IPS-18c (cell line): Measurements from ENCODE around the gene WSCD1.

ENCODE experiments used
- H3K4me3 ChIP-seq: 2 replicates; pipeline ENCODE4 v1.7.0; 2013; ENCODE audit warnings: low read depth, mild to moderate bottlenecking, low read length, moderate library complexity; ENCODE audit not compliant: insufficient read depth
- H3K9me3 ChIP-seq: one replicate; pipeline ENCODE4 v1.6.1; 2013; ENCODE audit warnings: mild to moderate bottlenecking, low read length, moderate library complexity; ENCODE audit not compliant: control insufficient read depth, insufficient read depth

WSCD1 gene

GRCh38 chr17:6120351-6120750 is 50.2 kb downstream of the WSCD1 start:
- no peaks in the 10 kb centered on the region for H3K9me3 ChIP-seq
- H3K4me3 ChIP-seq: no peak overlapping the region

GRCh38 chr17:6124856-6125255 is 54.7 kb downstream of the WSCD1 start:
- H3K4me3 ChIP-seq: no peak overlapping the region
- no peaks in the 10 kb centered on the region for H3K9me3 ChIP-seq

- H3K4me3 ChIP-seq: no peak overlapping the region
- H3K9me3 ChIP-seq: peaks cover 2% of the 10 kb centered on the region
These were observed 56.6 kb downstream of the WSCD1 start for GRCh38 chr17:6126768-6127167.

- peaks cover 2% of the 10 kb centered on the region for H3K9me3 ChIP-seq
- no peak overlapping the region for H3K4me3 ChIP-seq
These were observed 64.5 kb downstream of the WSCD1 start for GRCh38 chr17:6134721-6135120.

- Histone ChIP-seq H3K4me3 (no peak overlapping the region), H3K9me3 (peaks cover 2% of the 10 kb centered on the region)
These were observed 65.1 kb downstream of the WSCD1 start for GRCh38 chr17:6135236-6135635.

GRCh38 chr17:6135996-6136395 is 65.8 kb downstream of the WSCD1 start:
- no peaks in the 10 kb centered on the region for H3K9me3 ChIP-seq

GRCh38 chr17:6137716-6138502 is 67.7 kb downstream of the WSCD1 start:
- Histone ChIP-seq H3K9me3 (no peaks in the 10 kb centered on the region), H3K4me3 (no peak overlapping the region)

More at GRCh38 chr17:6135996-6136395, 65.8 kb downstream of the WSCD1 start:
- H3K4me3 ChIP-seq: no peak overlapping the region

- no peak overlapping the region for H3K4me3 ChIP-seq
- H3K9me3 ChIP-seq: no peaks in the 10 kb centered on the region
These were observed 68.7 kb downstream of the WSCD1 start for GRCh38 chr17:6138761-6139446.

- Histone ChIP-seq H3K4me3 (no peak overlapping the region), H3K9me3 (no peaks in the 10 kb centered on the region)
These were observed 69.3 kb downstream of the WSCD1 start for GRCh38 chr17:6139447-6139832.

- Histone ChIP-seq H3K9me3 (no peaks in the 10 kb centered on the region), H3K4me3 (no peak overlapping the region)
These were observed 70.0 kb downstream of the WSCD1 start for GRCh38 chr17:6140188-6140587.

GRCh38 chr17:6140728-6141330 is 70.7 kb downstream of the WSCD1 start:
- Histone ChIP-seq H3K9me3 (no peaks in the 10 kb centered on the region), H3K4me3 (no peak overlapping the region)

- Histone ChIP-seq H3K4me3 (no peak overlapping the region), H3K9me3 (no peaks in the 10 kb centered on the region)
These were observed 72.5 kb downstream of the WSCD1 start for GRCh38 chr17:6142701-6143100.

GRCh38 chr17:6145946-6146345 is 75.8 kb downstream of the WSCD1 start:
- Histone ChIP-seq H3K9me3 (peaks cover 3% of the 10 kb centered on the region), H3K4me3 (no peak overlapping the region)

GRCh38 chr17:6147042-6147441 is 76.9 kb downstream of the WSCD1 start:
- Histone ChIP-seq H3K4me3 (no peak overlapping the region), H3K9me3 (peaks cover 3% of the 10 kb centered on the region)

GRCh38 chr17:6153375-6153774 is 83.2 kb downstream of the WSCD1 start:
- Histone ChIP-seq H3K9me3 (peaks cover under 1% of the 10 kb centered on the region), H3K4me3 (no peak overlapping the region)

GRCh38 chr17:6157716-6158115 is 87.5 kb downstream of the WSCD1 start:
- Histone ChIP-seq H3K4me3 (no peak overlapping the region), H3K9me3 (no peaks in the 10 kb centered on the region)

- Histone ChIP-seq H3K9me3 (no peaks in the 10 kb centered on the region), H3K4me3 (no peak overlapping the region)
These were observed 89.5 kb downstream of the WSCD1 start for GRCh38 chr17:6159541-6160231.

- H3K4me3 ChIP-seq: no peak overlapping the region
- H3K9me3 ChIP-seq: no peaks in the 10 kb centered on the region
These were observed 90.0 kb downstream of the WSCD1 start for GRCh38 chr17:6160232-6160555.
